ENCODE results near the gene TP53RK.

The TP53RK gene

DNA sequence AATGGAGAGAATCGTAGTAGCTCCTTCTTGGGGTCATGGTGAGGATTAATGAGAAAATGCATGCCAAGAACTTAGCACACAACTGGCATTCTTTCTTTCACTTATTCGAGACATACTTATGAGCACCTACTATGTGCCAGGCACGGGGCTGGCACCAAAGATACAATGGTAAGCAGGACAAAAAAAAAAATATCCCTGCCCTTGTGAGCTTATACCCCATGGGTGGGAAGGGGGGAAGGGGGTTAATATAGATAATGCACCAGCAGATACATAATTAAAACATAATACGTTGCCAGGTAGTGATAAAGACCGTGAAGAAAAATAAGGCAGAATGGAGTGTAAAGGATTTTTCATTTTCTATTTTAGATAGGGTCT, 46.3 kb downstream of the TP53RK start:
- no peak for TF ChIP-seq POLR2AphosphoS5 (IDR thresholded peaks at IDR 0.05; ENCODE audit: low read depth, low read length)
- no peak for TF ChIP-seq PAX5 (IDR thresholded peaks at IDR 0.05; ENCODE audit: insufficient read depth, low read length, severe bottlenecking)
- TF ChIP-seq POU2F2 (IDR thresholded peaks at IDR 0.05; ENCODE audit: low read depth, low read length) = no peak
- TF ChIP-seq TAF1 (IDR thresholded peaks at IDR 0.05; ENCODE audit: low read depth, low read length) = no peak
- no peak for TF ChIP-seq SPI1 (IDR thresholded peaks at IDR 0.05; ENCODE audit: low read depth, low read length)
- TF ChIP-seq POLR2A (IDR thresholded peaks at IDR 0.05; ENCODE audit: low read depth, low read length) = no peak
- no peak for FAIRE-seq
- DNase-seq (ENCODE audit: insufficient read length, low spot score) = no peak

DNA sequence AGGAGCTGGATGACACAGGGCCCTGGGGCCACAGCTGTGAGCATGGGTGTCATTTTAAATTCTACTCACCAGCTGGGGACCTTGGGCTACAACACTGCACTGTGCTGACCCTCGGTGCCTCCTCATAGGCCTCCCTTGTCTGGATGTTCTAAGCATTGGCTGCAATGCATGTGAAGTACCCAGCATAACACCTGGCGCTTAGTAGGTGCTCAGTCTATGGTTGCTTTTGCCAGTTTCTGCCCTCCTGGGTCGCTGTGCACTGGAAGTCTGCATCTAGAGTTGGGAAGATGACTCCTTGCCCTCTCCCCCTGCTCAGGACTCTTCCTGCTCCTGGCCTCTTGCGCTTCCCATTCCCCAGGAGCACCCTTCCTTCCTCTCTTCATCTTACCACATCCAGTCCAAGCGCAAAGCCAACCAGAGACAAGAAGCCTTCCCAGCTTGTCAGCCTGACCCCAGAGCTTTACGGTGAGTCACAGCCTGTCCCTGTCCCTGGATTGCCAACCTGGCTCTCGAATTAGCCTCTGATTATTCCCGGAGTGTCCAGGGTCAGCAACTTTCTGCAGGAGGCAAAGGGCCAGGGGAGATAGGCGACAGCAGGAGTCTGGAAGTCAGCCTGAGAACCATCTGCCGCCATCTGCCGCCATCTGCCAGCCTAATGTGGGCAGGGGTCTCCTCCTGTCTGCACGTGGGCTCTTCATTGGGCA, 46.8 kb downstream of the TP53RK start:
- FAIRE-seq (no peak), DNase-seq (ENCODE audit: insufficient read length, low spot score) (no peak)
- TF ChIP-seq POLR2AphosphoS5 (IDR thresholded peaks at IDR 0.05; ENCODE audit: low read depth, low read length) = no peak
- TF ChIP-seq POU2F2 (IDR thresholded peaks at IDR 0.05; ENCODE audit: low read depth, low read length) = no peak
- no peak for TF ChIP-seq SPI1 (IDR thresholded peaks at IDR 0.05; ENCODE audit: low read depth, low read length)
- no peak for TF ChIP-seq POLR2A (IDR thresholded peaks at IDR 0.05; ENCODE audit: low read depth, low read length)
- no peak for TF ChIP-seq TAF1 (IDR thresholded peaks at IDR 0.05; ENCODE audit: low read depth, low read length)

DNA sequence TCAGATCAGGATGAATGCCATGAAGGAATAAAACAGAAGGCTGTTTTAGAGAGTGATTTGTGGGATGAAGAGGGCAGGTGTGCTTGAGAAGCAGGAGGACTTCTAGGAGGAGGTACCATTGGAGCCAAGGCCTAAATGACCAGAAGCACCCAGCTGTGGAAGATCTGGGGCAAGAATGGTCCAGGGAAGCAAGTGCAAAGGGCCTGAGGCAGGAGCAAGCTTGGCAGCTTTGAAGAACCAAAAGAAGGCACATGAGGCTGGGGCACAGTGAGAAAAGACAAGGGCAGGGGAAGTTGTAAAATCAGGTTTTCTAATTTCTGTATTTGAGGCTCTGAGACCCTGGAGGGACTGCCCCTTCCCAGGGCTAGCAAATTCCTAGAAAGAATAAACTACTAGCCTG, 47.8 kb downstream of the TP53RK start:
- DNase-seq (ENCODE audit: insufficient read length, low spot score) = no peak
- FAIRE-seq = no peak
- TF ChIP-seq POLR2AphosphoS5 (IDR thresholded peaks at IDR 0.05; ENCODE audit: low read depth, low read length) (no peak), PAX5 (IDR thresholded peaks at IDR 0.05; ENCODE audit: insufficient read depth, low read length, severe bottlenecking) (no peak), POU2F2 (IDR thresholded peaks at IDR 0.05; ENCODE audit: low read depth, low read length) (no peak), POLR2A (IDR thresholded peaks at IDR 0.05; ENCODE audit: low read depth, low read length) (no peak), SPI1 (IDR thresholded peaks at IDR 0.05; ENCODE audit: low read depth, low read length) (no peak), TAF1 (IDR thresholded peaks at IDR 0.05; ENCODE audit: low read depth, low read length) (no peak)

DNA sequence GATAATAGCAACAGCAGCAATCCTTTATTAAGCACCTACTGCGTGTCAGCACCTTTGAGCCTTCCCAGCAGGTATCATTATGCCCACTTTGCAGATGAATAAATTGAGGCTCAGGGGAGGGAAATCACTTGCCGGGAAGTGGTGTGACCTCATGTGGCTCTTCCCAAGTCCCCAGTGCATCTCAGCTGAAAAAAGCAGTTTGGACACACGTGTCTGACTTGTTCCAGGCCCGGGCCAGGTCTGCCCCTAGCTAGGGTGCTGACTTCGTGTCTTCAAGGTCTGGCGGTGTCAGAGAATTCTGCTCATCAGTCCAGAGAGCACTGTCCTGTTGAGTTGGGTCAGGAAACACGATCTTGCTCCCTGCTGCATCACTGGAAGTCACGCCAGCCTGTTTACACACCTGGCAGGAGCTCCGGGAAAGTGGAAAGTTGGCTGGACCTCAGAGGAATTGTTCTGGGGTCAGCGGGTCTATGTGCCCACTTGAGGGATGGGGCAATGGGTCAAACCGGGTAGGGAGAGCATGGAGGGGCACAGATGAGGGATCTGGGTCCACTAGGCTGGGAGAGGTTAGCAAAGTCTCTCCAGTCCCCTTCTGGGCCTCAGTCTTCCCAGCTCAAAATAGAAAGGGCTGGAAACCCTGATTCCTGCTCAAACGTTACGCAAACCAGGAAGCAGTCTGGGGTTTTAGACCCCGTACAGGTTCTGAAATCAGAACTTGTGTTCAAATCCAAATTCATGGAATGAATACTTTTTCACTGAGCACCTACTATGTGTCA, 48.5 kb downstream of the TP53RK start:
- no peak for FAIRE-seq
- DNase-seq (ENCODE audit: insufficient read length, low spot score) = no peak
- TF ChIP-seq POLR2AphosphoS5 (IDR thresholded peaks at IDR 0.05; ENCODE audit: low read depth, low read length) = no peak
- no peak for TF ChIP-seq POLR2A (IDR thresholded peaks at IDR 0.05; ENCODE audit: low read depth, low read length)
- TF ChIP-seq SPI1 (IDR thresholded peaks at IDR 0.05; ENCODE audit: low read depth, low read length) = no peak
- TF ChIP-seq PAX5 (IDR thresholded peaks at IDR 0.05; ENCODE audit: insufficient read depth, low read length, severe bottlenecking) = no peak

DNA sequence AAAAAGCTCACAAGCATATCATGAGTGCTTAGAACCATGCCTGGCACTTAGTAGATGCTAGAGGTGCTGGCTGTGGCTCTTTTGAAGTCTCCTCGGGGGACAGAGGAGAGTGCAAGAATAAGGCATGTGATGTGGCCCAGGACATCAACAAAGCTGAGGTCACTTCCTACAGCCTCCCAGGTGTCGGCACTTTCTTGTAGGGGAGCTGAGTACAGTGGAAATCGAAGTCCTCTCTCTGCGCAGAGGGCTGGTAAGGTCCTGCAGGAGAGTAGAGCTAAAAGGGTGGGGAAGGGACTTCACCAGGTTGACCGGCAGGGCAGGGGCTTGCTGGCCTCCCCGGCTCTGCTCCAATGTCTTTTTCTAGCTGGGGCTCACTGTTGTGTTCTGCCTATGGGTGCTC, 49.2 kb downstream of the TP53RK start:
- TF ChIP-seq POLR2AphosphoS5 (IDR thresholded peaks at IDR 0.05; ENCODE audit: low read depth, low read length) (no peak), POLR2A (IDR thresholded peaks at IDR 0.05; ENCODE audit: low read depth, low read length) (no peak), POU2F2 (IDR thresholded peaks at IDR 0.05; ENCODE audit: low read depth, low read length) (no peak), SPI1 (IDR thresholded peaks at IDR 0.05; ENCODE audit: low read depth, low read length) (no peak), PAX5 (IDR thresholded peaks at IDR 0.05; ENCODE audit: insufficient read depth, low read length, severe bottlenecking) (no peak), TAF1 (IDR thresholded peaks at IDR 0.05; ENCODE audit: low read depth, low read length) (no peak)
- FAIRE-seq (no peak), DNase-seq (ENCODE audit: insufficient read length, low spot score) (no peak)

DNA sequence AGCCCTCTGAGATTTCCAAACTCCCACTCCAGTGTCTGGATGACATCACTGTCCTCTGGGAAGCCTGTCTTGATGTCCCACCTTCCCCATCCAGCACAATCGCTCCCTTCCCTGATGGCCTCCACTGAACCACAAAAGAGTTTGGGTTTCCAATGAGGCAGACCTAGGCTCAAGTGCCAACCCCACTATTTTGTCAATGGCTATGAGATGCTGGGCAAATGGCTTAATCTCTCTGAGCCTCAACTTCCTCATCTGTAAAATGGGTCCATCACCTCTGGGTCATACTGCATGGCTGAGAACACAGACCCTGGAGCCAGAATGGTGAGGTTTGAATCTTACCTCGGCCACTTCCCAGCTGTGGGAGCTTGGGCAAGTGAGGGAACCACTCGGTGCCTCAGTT, 49.7 kb downstream of the TP53RK start:
- TF ChIP-seq POU2F2 (IDR thresholded peaks at IDR 0.05; ENCODE audit: low read depth, low read length) (no peak), POLR2A (IDR thresholded peaks at IDR 0.05; ENCODE audit: low read depth, low read length) (no peak), PAX5 (IDR thresholded peaks at IDR 0.05; ENCODE audit: insufficient read depth, low read length, severe bottlenecking) (no peak), TAF1 (IDR thresholded peaks at IDR 0.05; ENCODE audit: low read depth, low read length) (no peak), POLR2AphosphoS5 (IDR thresholded peaks at IDR 0.05; ENCODE audit: low read depth, low read length) (no peak), SPI1 (IDR thresholded peaks at IDR 0.05; ENCODE audit: low read depth, low read length) (no peak)
- no peak for FAIRE-seq
- no peak for DNase-seq (ENCODE audit: insufficient read length, low spot score)

DNA sequence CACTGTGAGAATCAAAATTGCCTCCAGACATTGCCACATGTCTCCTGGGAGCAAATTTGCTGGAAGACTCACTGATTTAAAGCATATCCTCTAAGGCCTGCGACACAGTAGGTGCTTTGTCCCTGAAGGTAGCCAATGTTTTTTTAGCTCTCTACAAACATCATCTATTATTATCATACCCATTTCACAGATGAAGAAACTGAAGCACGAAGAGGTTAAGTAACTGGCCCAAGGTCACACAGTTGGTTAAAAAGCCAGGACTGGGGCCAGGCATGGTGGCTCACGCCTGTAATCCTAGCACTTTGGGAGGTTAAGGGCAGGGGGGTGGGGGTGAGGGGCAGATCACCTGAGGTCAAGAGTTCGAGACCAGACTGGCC, 50.4 kb downstream of the TP53RK start:
- FAIRE-seq (no peak), DNase-seq (ENCODE audit: insufficient read length, low spot score) (no peak)
- TF ChIP-seq POU2F2 (IDR thresholded peaks at IDR 0.05; ENCODE audit: low read depth, low read length) (no peak), SPI1 (IDR thresholded peaks at IDR 0.05; ENCODE audit: low read depth, low read length) (no peak), PAX5 (IDR thresholded peaks at IDR 0.05; ENCODE audit: insufficient read depth, low read length, severe bottlenecking) (no peak), TAF1 (IDR thresholded peaks at IDR 0.05; ENCODE audit: low read depth, low read length) (no peak), POLR2AphosphoS5 (IDR thresholded peaks at IDR 0.05; ENCODE audit: low read depth, low read length) (no peak), POLR2A (IDR thresholded peaks at IDR 0.05; ENCODE audit: low read depth, low read length) (no peak)

DNA sequence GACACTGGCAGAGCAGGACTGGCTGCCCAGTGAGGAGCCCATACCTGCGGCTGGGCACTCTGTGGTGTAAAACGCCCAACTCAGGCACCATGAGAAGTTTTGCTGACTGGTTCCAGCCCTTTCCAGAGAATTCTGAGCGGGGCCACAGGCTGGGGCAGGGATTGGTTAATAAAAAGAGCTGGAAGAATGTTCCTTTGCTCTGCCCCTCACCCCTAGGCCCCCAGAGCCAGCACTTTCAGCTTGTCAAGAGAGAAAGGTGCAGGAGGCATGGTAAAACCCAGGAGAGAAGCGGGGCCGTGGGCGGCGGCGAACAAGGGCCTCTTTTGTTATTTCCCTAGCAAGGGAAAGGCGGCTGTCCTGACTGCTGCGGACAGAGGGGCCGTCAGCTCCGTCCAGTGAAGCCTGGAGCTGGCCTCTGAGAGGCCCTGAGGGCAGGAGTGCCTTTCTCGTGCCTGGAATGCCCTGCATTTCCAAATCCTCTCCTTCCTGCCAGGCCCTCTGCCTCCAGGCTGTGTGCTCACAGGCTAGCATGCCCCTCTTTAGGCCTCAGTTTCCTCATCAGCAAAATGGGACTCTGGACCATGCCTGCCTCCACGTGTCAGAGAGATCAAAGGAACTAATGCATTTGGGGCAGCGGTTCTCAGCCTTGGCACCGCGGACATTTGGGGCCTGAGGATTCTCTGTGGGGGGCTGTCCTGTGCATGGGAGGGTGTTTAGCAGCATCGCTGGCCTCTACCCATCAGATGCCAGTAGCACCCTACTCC, 50.9 kb downstream of the TP53RK start:
- no peak for FAIRE-seq
- DNase-seq (ENCODE audit: insufficient read length, low spot score) = no peak

More for the DNA sequence above, 50.9 kb downstream of the TP53RK start:
- TF ChIP-seq SPI1 (IDR thresholded peaks at IDR 0.05; ENCODE audit: low read depth, low read length) = no peak
- TF ChIP-seq PAX5 (IDR thresholded peaks at IDR 0.05; ENCODE audit: insufficient read depth, low read length, severe bottlenecking) = no peak
- no peak for TF ChIP-seq POU2F2 (IDR thresholded peaks at IDR 0.05; ENCODE audit: low read depth, low read length)
- no peak for TF ChIP-seq TAF1 (IDR thresholded peaks at IDR 0.05; ENCODE audit: low read depth, low read length)
- TF ChIP-seq POLR2AphosphoS5 (IDR thresholded peaks at IDR 0.05; ENCODE audit: low read depth, low read length) = no peak
- no peak for TF ChIP-seq POLR2A (IDR thresholded peaks at IDR 0.05; ENCODE audit: low read depth, low read length)
